ENCODE measurements around the gene FKBP5.
A peak's percentile ranks its signal among the peaks of the same experiment; 100 is the strongest.

FKBP5 gene

GRCh38 chr6:35711731-35712130 is 23.0 kb upstream of the FKBP5 start:
- no peak for TF ChIP-seq CTCF (conservative IDR thresholded peaks at IDR 0.05; ENCODE audit: low read depth)
- ChIA-PET CTCF (no interaction called here), POLR2A (ENCODE audit: low non-redundant PET) (no interaction called here)
- no peak for DNase-seq (ENCODE audit: low spot score)
- H3K27ac ChIP-seq, result no peak overlapping the region

DNA sequence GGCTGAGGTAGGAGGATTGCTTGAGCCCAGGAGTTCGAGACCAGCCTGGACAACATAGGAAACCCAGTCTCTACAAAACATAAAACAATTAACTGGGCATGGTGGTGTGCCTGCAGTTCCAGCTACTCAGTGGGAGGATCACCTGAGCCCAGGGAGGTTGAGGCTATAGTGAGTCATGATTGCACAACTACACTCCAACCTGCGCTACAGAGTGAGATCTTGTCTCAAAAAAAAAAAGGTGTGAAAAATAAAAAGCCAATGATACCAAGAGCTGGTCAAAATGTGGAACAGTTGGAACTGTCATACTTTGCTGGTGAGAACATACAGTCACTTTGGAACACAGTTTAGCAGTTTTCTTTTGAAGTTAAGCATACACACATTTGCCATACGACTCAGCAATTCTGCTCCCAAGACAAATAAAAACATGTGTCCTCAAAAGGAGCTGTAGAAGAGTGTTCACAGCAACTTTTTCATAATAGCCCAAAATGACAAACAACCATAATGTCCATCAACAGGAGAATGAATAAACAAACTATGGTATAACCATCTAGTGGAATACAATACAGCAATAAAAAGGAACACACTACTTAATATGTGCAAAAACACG is 21.6 kb upstream of the FKBP5 start:
- POLR2A ChIA-PET (ENCODE audit: low non-redundant PET), result interaction anchor here (0.5 to 0.7 kb wide), 2 partner anchors 17 to 152 kb away, joined by 3 to 17 read pairs; no protein-coding TSS in a partner anchor
- no peak for DNase-seq (ENCODE audit: low spot score)
- CTCF ChIA-PET, result interaction anchor here (0.6 to 0.7 kb wide), 2 partner anchors 14 to 973 kb away, joined by 3 read pairs; no protein-coding TSS in a partner anchor

GRCh38 chr6:35708585-35708984 is 19.9 kb upstream of the FKBP5 start:
- CTCF ChIA-PET, result no interaction called here
- no peak for DNase-seq (ENCODE audit: low spot score)
- H3K27ac ChIP-seq, result no peak overlapping the region
- TF ChIP-seq CTCF (conservative IDR thresholded peaks at IDR 0.05; ENCODE audit: low read depth), result no peak
- POLR2A ChIA-PET (ENCODE audit: low non-redundant PET), result no interaction called here

More for the DNA sequence above, 21.6 kb upstream of the FKBP5 start:
- TF ChIP-seq CTCF (conservative IDR thresholded peaks at IDR 0.05; ENCODE audit: low read depth), result no peak
- H3K27ac ChIP-seq, result peak overlapping the region; percentile 42; the same call in 1 of the 2 replicates

GRCh38 chr6:35707714-35708407 is 19.1 kb upstream of the FKBP5 start:
- ChIA-PET POLR2A (ENCODE audit: low non-redundant PET) (no interaction called here), CTCF (interaction anchor here (0.6 kb wide), 2 partner anchors 17 to 848 kb away, joined by 3 read pairs; no protein-coding TSS in a partner anchor)
- DNase-seq (ENCODE audit: low spot score), result no peak
- no peak overlapping the region for H3K27ac ChIP-seq
- no peak for TF ChIP-seq CTCF (conservative IDR thresholded peaks at IDR 0.05; ENCODE audit: low read depth)

GRCh38 chr6:35706468-35706867 is 17.8 kb upstream of the FKBP5 start:
- ChIA-PET CTCF (no interaction called here), POLR2A (ENCODE audit: low non-redundant PET) (no interaction called here)
- H3K27ac ChIP-seq, result no peak overlapping the region
- no peak for DNase-seq (ENCODE audit: low spot score)
- TF ChIP-seq CTCF (conservative IDR thresholded peaks at IDR 0.05; ENCODE audit: low read depth), result no peak

DNA sequence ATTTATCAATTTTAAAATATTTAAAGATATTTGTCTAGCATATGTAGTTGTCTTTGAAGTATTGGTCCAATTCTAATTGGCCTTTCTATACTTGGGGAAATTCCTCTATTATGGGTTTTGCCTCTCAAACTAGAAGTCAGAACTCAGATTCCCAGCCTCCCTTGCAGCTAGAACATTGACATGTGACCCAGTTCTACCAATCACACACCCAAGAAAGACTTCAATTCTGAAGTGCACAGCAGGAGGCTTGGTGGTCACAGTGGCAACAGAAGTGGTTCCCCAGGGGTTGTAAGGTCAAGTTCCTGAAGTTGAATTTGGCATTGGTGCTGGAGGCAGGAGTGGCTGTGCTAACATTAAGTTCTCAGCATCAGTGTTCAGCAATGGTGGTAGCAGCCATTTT is 14.8 kb upstream of the FKBP5 start:
- no peak for DNase-seq (ENCODE audit: low spot score)
- TF ChIP-seq CTCF (conservative IDR thresholded peaks at IDR 0.05; ENCODE audit: low read depth), result no peak
- no peak overlapping the region for H3K27ac ChIP-seq
- ChIA-PET POLR2A (ENCODE audit: low non-redundant PET) (no interaction called here), CTCF (no interaction called here)
